HG03139 (cell line): Measurements from ENCODE around the gene STBD1.
A peak's percentile ranks its signal among the peaks of the same experiment; 100 is the strongest.
"Not testable (repeated sequence)": the region's sequence is repeated elsewhere in the genome, so short reads cannot be mapped to it uniquely, and the experiment has no call there.

ENCODE experiments used
- ATAC-seq: cut with Tn5 transposase; IDR thresholded peaks from one replicate; pipeline ENCODE4 v1.9.1; 2021; ENCODE audit not compliant: unreplicated experiment

The STBD1 gene

GRCh38 chr4:76282941-76283689, 23.4 kb upstream of the STBD1 start:
- ATAC-seq: no peak

- ATAC-seq: no peak
These were observed 22.6 kb upstream of the STBD1 start for GRCh38 chr4:76283900-76284299.

DNA sequence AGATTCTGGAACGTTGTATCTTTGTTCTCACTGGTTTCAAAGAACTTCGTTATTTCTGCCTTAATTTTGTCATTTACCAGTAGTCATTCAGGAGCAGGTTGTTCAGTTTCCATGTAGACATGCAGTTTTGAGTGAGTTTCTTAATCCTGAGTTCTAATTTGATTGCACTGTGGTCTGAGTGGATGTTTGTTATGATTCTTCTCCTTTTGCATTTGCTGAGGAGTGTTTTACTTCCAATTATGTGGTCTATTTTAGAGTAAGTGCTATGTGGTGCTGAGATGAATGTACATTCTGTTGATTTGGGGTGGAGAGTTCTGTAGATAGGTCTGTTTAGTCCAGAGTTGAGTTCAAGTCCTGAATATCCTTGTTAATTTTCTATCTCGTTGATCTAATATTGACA, 18.7 kb upstream of the STBD1 start:
- ATAC-seq: not testable (repeated sequence)

GRCh38 chr4:76292730-76293129, 13.8 kb upstream of the STBD1 start:
- no peak for ATAC-seq

DNA sequence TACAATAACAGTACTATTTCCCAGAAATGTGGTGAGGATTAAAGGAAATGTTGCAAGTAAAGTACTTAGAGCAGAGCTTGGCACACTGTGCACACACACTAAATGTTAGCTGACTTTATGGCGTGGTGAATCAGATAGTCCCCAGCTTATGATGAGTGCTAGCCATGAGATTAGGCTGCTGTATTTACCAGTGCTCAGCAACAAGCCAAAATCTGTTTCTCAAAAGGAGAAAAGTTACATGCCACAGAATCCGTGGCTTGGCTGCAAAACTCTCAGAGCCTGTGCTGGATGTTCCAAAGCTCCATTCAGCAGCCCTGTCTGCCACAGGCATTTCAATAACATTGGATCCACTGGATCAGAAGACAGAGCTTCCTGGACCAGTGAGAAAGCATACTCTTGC, 12.8 kb upstream of the STBD1 start:
- no peak for ATAC-seq

- ATAC-seq: no peak
These were observed 10.2 kb upstream of the STBD1 start for GRCh38 chr4:76296286-76296820.

- no peak for ATAC-seq
These were observed 8.3 kb upstream of the STBD1 start for GRCh38 chr4:76298227-76298626.

- no peak for ATAC-seq
These were observed 6.5 kb upstream of the STBD1 start for GRCh38 chr4:76300012-76300411.

DNA sequence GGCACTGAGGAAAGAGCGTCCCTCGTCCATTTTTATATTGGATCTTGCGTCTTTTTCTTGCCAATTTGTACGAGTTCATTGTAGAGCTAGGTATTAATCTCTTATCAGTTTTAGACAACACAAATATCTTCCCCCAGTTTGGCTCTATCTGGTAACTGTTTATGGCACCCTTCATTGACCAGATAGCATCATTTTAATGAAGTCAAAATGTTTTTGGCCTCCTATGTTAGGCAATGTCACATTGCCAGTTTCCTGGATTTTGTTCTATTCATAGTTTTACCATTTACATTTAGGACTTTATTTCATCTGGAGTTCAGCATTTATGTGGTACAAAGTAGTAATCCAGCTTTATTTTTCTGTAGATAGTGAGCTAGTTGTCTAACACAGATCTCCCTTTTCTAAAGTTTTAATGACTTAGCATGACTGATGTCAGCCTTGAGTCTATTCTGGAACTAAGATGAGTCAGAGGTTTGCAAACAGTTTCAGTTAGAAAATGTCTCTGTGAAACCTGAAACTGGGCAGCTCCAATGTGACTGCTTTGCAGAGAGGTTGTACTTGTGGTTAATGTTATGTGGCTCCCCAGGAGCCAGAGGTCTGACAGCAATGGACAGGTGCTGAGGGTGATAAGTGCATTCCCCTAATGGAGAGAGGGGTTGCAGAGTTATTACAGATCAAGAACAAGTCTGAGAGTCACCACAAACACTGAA, 5.3 kb upstream of the STBD1 start:
- peak; percentile 97 for ATAC-seq

DNA sequence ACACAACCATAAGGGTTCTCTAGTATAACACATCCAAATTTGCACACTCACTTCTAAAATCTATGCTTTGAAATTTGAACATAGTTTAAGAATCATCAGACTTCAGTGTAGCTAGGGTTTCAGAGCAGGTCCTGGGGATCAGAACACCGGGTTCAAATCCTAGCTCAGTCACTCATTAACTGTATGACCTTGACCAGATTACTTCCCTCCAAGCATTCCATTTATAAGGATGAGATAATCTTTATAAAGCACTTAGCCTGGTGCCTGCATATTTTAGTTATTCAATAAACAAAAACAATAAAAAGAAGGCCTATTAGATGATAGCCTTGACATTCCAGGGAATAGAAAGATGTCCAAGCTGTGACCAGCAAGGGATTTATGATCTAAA, 4.8 kb upstream of the STBD1 start:
- ATAC-seq: no peak

DNA sequence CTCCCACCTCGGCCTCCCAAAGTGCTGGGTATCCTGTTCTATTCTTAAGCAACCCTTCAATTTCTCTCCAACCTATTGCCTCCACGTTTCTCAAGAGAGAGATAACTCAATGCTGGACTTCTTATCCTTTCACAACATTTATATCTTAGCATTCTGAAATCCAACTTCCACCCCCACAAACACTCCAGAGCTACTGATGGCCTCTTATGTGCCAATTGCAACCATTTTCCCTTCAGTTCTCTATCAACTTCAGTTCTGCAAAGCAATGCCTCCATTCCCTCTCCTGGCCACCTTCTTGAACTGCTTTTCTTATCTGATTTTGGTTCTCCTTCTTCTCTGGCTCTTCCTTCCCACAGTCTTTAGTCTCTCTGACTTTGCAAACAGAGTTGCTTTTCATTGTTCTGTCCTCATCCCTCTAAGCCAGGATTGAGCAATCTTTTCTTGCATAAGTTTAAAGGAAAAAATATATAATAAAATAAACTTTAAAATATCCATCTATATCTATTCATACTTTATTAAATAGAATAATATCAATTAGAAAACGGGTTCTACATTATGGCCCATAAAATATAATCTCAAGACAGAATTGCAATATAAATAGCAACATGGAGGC, 3.6 kb upstream of the STBD1 start:
- ATAC-seq: no peak

- ATAC-seq: no peak
These were observed 1.4 kb upstream of the STBD1 start for GRCh38 chr4:76305033-76305687.

DNA sequence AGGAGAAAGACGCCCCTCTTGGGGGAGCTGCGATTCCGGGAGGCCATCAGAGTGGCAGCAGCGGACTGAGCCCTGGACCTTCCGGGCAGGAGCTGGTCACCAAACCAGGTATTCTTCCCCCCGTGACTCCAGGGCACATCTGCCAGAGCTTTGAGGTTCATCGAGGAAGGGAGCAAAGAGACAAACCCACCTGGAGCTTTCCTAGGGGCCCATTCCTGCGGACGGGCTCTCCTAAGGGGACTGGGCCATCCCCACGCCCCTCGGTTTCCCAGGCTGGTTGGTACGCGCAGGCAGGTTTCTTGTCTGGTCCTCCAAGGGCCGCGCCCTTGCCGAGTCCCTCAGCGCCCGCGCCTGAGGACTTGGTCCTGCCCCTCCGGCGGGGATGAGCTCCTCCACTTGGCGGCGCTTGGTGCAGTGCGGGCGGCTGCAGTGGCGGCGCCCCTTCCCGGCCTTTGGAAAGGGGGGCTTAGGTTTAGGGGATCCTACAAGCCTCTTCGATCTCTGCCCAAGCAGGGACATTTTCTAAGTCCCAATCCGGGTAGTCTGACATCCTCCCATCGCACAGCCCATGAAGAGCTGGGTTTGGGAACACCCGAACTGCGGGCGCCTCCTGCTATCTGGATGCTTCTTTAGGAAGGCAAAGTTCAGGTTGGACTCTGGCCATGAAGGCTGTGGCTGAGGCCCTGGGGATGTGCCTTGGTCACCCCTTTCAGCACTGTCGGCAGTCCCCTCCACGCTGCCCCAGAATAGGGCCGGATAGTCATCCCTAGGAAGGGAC, 538 bp downstream of the STBD1 start:
- no peak for ATAC-seq

DNA sequence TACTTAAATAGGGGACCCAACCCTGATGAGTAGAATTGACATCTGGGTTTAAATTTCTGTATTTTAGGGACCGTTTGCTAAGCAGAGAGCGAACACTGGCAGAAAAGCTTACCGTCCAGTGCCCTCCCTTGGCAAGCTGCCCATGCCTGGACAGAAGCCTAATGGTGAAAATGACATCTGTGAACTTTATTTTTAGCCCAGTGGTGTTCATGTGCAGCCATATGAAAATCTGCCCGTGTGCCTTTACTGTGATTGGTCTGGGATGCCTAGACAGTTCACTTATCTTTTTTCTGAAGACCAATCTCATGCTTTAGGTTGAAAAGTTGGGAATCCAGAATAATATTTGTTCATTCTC, 1.1 kb downstream of the STBD1 start:
- no peak for ATAC-seq

DNA sequence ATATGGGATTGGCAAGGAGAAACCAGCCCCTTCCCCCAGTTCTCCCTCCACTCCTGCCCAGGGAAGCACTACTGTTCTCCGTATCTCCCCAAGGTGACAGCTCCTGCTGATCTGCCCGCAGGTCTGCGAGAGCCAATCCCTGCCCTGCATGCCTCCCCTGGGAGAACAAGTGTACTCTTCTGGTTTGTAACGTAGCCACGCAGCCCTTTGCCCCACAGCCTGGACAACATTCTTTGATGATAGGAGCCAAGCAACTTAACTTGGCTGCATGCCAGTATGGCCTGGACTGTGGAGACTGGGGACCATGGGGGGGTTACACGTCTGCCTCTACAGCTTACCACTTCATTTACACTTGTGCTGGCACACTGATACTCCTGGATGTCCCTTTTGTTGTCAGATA, 2.0 kb downstream of the STBD1 start:
- ATAC-seq: no peak

DNA sequence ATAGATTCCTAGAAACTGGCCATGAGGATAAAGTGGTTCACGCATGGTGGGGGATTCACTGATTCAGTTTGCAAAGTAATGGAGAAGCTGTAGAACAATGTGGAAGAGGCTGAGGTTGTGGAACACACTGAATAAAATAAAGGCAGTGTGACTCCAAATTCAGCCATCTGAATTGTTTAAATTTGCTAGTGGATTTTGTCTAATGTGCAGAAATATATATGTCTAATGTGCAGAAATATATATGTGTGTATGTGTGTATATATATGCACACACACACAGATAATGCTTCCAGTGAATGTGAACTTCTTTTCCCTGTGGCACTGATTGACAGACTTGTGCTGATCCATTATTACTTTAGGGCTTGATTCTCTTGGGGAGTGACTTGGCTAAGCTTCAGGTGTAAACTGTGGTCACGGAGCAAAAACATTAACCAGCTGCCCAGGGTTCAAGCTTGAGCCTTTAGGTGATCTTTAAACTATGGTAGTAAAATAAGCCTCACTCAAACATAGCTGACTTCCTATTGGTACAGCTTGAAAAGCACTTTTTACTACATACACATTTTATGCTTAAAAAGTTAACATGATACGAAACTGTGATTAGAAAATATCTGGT, 3.5 kb downstream of the STBD1 start:
- ATAC-seq: no peak

- ATAC-seq: no peak
These were observed 4.2 kb downstream of the STBD1 start for GRCh38 chr4:76310683-76311082.

DNA sequence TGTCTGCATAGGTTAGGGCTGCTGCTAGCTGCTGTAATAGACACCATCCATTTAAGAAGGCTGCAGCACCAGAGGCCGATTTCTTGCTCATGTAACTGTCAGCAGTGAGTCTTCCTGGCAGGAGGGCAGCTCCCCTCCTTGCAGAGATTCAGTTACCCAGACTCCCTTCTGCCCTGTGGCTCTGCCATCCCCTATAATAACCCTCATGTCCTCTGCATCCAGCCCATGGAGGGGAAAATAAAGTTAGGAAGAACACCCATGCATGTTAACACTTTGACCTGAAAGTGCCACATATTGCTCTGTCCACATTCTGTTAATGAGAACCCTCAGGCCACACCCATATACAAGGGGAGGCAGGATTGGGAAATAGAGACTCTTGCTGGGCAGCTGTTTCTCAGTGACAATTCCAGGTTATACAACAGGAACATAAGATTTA, 5.4 kb downstream of the STBD1 start:
- ATAC-seq: no peak

DNA sequence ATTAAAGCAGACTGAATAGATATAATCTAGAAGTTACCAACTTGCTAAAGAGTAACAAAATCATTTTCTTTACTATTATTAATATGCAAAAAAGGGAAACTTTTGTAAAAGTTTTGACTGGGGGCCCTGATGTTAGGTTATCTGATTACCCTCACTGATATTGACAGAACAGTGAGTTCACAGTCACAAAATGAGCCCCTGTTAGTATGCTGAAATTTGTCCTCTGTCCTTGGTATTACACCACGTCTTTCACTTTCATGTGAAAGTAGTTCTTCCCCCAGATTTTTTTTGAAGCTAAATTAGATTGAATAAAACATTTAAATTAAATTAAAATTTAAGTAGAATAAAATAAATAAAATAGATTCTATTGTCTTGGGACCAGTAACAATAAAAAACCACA, 5.9 kb downstream of the STBD1 start:
- ATAC-seq: no peak

DNA sequence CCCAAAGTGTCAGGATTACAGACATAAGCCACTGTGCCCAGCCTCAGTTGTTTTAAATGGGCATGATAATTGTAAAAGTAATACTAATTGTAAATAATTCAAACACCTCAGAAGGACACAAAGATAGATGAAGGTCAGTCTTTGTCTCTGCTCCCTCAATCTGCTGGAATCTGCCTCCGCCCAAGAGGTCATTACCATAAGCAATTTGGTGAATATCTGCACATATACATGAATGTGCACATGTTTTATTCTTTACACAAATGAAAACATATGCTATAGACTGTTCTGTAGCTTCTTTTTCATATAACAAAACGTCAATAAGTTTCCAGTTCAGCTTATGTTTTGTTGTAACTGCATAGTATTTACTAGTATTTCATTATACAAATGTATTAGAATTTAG, 7.0 kb downstream of the STBD1 start:
- no peak for ATAC-seq
